Smooth muscle cell (in vitro differentiated cells): ENCODE data around the gene IARS2. TPM values are rescaled to one million over a fixed set of nuclear protein-coding genes. Genes with fewer than 3 reads are reported as not detected.

ENCODE experiments used
- DNase-seq: peaks from one replicate; lab custom pipeline; 2025; ENCODE audit not compliant: unreplicated experiment; lab: John Stamatoyannopoulos, UW
- H2AFZ ChIP-seq: fragments of 200-600 bp; sonication (generic); 2 replicates; pipeline ENCODE4 v1.6.0; 2016; ENCODE audit warnings: antibody characterized with exemption, low read depth, mild to moderate bottlenecking
- H3F3A ChIP-seq: fragments of 200-600 bp; sonication (generic); 2 replicates; pipeline ENCODE4 v1.6.0; 2017; ENCODE audit warnings: antibody characterized with exemption, low read depth
- H3K27ac ChIP-seq: fragments of 200-600 bp; sonication (generic); 2 replicates; pipeline ENCODE4 v1.5.1; 2016; ENCODE audit warnings: low read depth, mild to moderate bottlenecking
- H3K27me3 ChIP-seq: fragments of 200-600 bp; sonication (generic); 2 replicates; pipeline ENCODE4 v1.6.1; 2016; ENCODE audit warnings: low read depth, mild to moderate bottlenecking
- H3K36me3 ChIP-seq: fragments of 200-600 bp; sonication (generic); 2 replicates; pipeline ENCODE4 v1.5.1; 2016; ENCODE audit warnings: low read depth
- H3K4me1 ChIP-seq: fragments of 200-600 bp; sonication (generic); 2 replicates; pipeline ENCODE4 v1.5.1; 2016; ENCODE audit warnings: low read depth
- H3K4me2 ChIP-seq: fragments of 200-600 bp; sonication (generic); 2 replicates; pipeline ENCODE4 v1.6.0; 2016; ENCODE audit warnings: mild to moderate bottlenecking
- H3K4me3 ChIP-seq: fragments of 200-600 bp; sonication (generic); 2 replicates; pipeline ENCODE4 v1.5.1; 2016; ENCODE audit warnings: mild to moderate bottlenecking
- H3K79me2 ChIP-seq: fragments of 200-600 bp; sonication (generic); 2 replicates; pipeline ENCODE4 v1.6.0; 2016; ENCODE audit warnings: low read depth, mild to moderate bottlenecking
- H3K9ac ChIP-seq: fragments of 200-600 bp; sonication (generic); 2 replicates; pipeline ENCODE4 v1.6.0; 2016; ENCODE audit warnings: low read depth
- H3K9me3 ChIP-seq: fragments of 200-600 bp; sonication (generic); replicated peaks from 2 replicates; pipeline ENCODE4 v1.5.1; 2016; ENCODE audit warnings: low read depth
- H4K20me1 ChIP-seq: fragments of 200-600 bp; sonication (generic); 2 replicates; pipeline ENCODE4 v1.6.0; 2016; ENCODE audit warnings: low read depth
- CTCF ChIP-seq: fragments of 200-600 bp; sonication (generic); IDR thresholded peaks from 2 replicates; pipeline ENCODE4 v1.5.1; 2017; ENCODE audit warnings: borderline replicate concordance, mild to moderate bottlenecking, antibody characterized with exemption; ENCODE audit not compliant: insufficient read depth, poor library complexity, severe bottlenecking
- WGBS: methylation state at CpG from one replicate; pipeline ENCODE4 v1.1.7; 2016; ENCODE audit warnings: low lambda C conversion rate; 5-methylcytosine and 5-hydroxymethylcytosine counted together
- polyA plus RNA-seq: library from polyadenylated mRNA; unstranded; fragments of >200 nt; fragmentation: Nextera tagmentation; extraction: Ambion mirVana; gene quantifications from 2 replicates; pipeline ENCODE4 v1.2.1, GENCODE V29; 2016
- total RNA-seq: library from RNA; depleted of rRNA; stranded (reverse); fragments of >200 nt; gene quantifications from 2 replicates; pipeline ENCODE4 v1.2.3, GENCODE V29; 2014

The IARS2 gene
- total RNA-seq (81.0 and 91.5 TPM in 2 replicates), polyA plus RNA-seq (42.5 and 47.3 TPM in 2 replicates)

GRCh38 chr1:220094016-220094911 is at the start of gene IARS2:
IARS2 (plus strand) TSS chr1:220094132; CDS start chr1:220094217, 85 bp downstream.
- DNase-seq, result peak; percentile 66
- no peaks in the 10 kb centered on the region for H3F3A ChIP-seq
- no peak for TF ChIP-seq CTCF
- H4K20me1 ChIP-seq, result peaks cover 6% of the 10 kb centered on the region
- H3K79me2 ChIP-seq, result peaks cover 17% of the 10 kb centered on the region
- H3K27me3 ChIP-seq, result no peaks in the 10 kb centered on the region
- H2AFZ ChIP-seq, result peak within 1 kb of the TSS; percentile 94
- peaks cover 4% of the 10 kb centered on the region for H3K36me3 ChIP-seq
- H3K27ac ChIP-seq, result no peak within 1 kb of the TSS
- peaks cover 10% of the 10 kb centered on the region for H3K4me1 ChIP-seq
- H3K9me3 ChIP-seq, result no peaks in the 10 kb centered on the region
- peak within 1 kb of the TSS; percentile 89 for H3K4me2 ChIP-seq
- 2% methylated on average over 63 of the region's 73 CpGs for WGBS
- peak within 1 kb of the TSS; percentile 49 for H3K9ac ChIP-seq
- peak within 1 kb of the TSS; percentile 87 for H3K4me3 ChIP-seq

GRCh38 chr1:220044678-220045355 is 49.1 kb upstream of the IARS2 start:
- no peak for TF ChIP-seq CTCF
- Histone ChIP-seq H3K4me1 (peaks cover 4% of the 10 kb centered on the region), H3K4me3 (peak overlapping the region; percentile 91), H4K20me1 (peaks cover 17% of the 10 kb centered on the region), H3F3A (no peaks in the 10 kb centered on the region), H3K4me2 (peak overlapping the region; percentile 94), H3K36me3 (no peaks in the 10 kb centered on the region), H3K9me3 (no peaks in the 10 kb centered on the region), H3K79me2 (peaks cover 62% of the 10 kb centered on the region), H2AFZ (no peak overlapping the region), H3K9ac (no peak overlapping the region), H3K27ac (no peak overlapping the region), H3K27me3 (no peaks in the 10 kb centered on the region)
- DNase-seq, result no peak
- WGBS, result 88% methylated on average over 4 of the region's 4 CpGs

GRCh38 chr1:220045356-220046051 is 48.4 kb upstream of the IARS2 start:
- Histone ChIP-seq H3K4me3 (peak overlapping the region; percentile 91), H3K9ac (peak overlapping the region; percentile 75), H3K9me3 (no peaks in the 10 kb centered on the region), H3K79me2 (peaks cover 55% of the 10 kb centered on the region), H3K4me2 (peak overlapping the region; percentile 94), H3K27ac (peak overlapping the region; percentile 61), H3K36me3 (no peaks in the 10 kb centered on the region), H3K4me1 (peaks cover 4% of the 10 kb centered on the region), H4K20me1 (peaks cover 13% of the 10 kb centered on the region), H3K27me3 (no peaks in the 10 kb centered on the region), H3F3A (no peaks in the 10 kb centered on the region), H2AFZ (peak overlapping the region; percentile 93)
- no peak for DNase-seq
- no peak for TF ChIP-seq CTCF
- WGBS, result 34% methylated on average over 17 of the region's 17 CpGs
